HepG2 (cell line): Measurements from ENCODE around the gene CYP2W1. TPM values are rescaled to one million over a fixed set of nuclear protein-coding genes. Genes with fewer than 3 reads are reported as not detected.

Experiments
- ATF6 ChIP-seq: sonication (generic); formaldehyde crosslinking; conservative IDR thresholded peaks from 2 replicates; pipeline ENCODE4 v1.4.0; 2020; ENCODE audit warnings: missing genetic modification reagents
- EED ChIP-seq: sonication (generic); formaldehyde crosslinking; IDR thresholded peaks from 2 replicates; pipeline ENCODE4 v1.5.0; 2020; ENCODE audit warnings: mild to moderate bottlenecking, missing genetic modification reagents
- ERF ChIP-seq: IDR thresholded peaks from 2 replicates; pipeline ENCODE4 v1.6.1; 2018; ENCODE audit warnings: missing biosample characterization, missing genetic modification reagents
- KDM5A ChIP-seq: fragments of 200-600 bp; sonication (generic); IDR thresholded peaks from 2 replicates; pipeline ENCODE4 v1.7.0; 2018; ENCODE audit warnings: antibody characterized with exemption, mild to moderate bottlenecking, low read length, borderline replicate concordance
- KMT2B ChIP-seq: IDR thresholded peaks from 2 replicates; pipeline ENCODE4 v1.6.1; 2016; ENCODE audit warnings: missing genetic modification reagents, missing compliant biosample characterization
- MIER2 ChIP-seq: IDR thresholded peaks from 2 replicates; pipeline ENCODE4 v1.6.1; 2016; ENCODE audit warnings: missing biosample characterization, missing genetic modification reagents
- NBN ChIP-seq: fragments of 450-650 bp; conservative IDR thresholded peaks from 2 replicates; pipeline ENCODE4 v1.6.1; 2017
- PHB2 ChIP-seq: fragments of 450-650 bp; IDR thresholded peaks from 2 replicates; pipeline ENCODE4 v1.6.1; 2018; ENCODE audit not compliant: partially characterized antibody
- PHF5A ChIP-seq: IDR thresholded peaks from one replicate; pipeline ENCODE4 v1.6.1; 2018; ENCODE audit warnings: low read depth, missing genetic modification reagents; ENCODE audit not compliant: unreplicated experiment
- REPIN1 ChIP-seq: sonication (generic); formaldehyde crosslinking; IDR thresholded peaks from 2 replicates; pipeline ENCODE4 v1.8.0; 2022; ENCODE audit warnings: missing genetic modification reagents, low read depth, mild to moderate bottlenecking, borderline replicate concordance
- SMAD1 ChIP-seq: sonication (generic); formaldehyde crosslinking; IDR thresholded peaks from 2 replicates; pipeline ENCODE4 v1.4.0; 2020; ENCODE audit warnings: missing genetic modification reagents, low read depth, mild to moderate bottlenecking, borderline replicate concordance
- SYNCRIP ChIP-seq: fragments of 200-400 bp; formaldehyde crosslinking; IDR thresholded peaks from 2 replicates; pipeline ENCODE4 v1.6.1; 2018; ENCODE audit warnings: mild to moderate bottlenecking, low read depth, low read length; ENCODE audit not compliant: insufficient read depth
- TERF1 ChIP-seq: sonication (generic); formaldehyde crosslinking; IDR thresholded peaks from 2 replicates; pipeline ENCODE4 v1.8.0; 2022; ENCODE audit warnings: mild to moderate bottlenecking, missing genetic modification reagents, moderate library complexity
- THYN1 ChIP-seq: sonication (generic); formaldehyde crosslinking; IDR thresholded peaks from 2 replicates; pipeline ENCODE4 v1.8.1; 2023; ENCODE audit warnings: low read depth, mild to moderate bottlenecking, moderate library complexity, missing genetic modification reagents, borderline replicate concordance
- TOE1 ChIP-seq: sonication (generic); formaldehyde crosslinking; IDR thresholded peaks from 2 replicates; pipeline ENCODE4 v1.4.0; 2020; ENCODE audit warnings: mild to moderate bottlenecking, missing genetic modification reagents
- ZBTB1 ChIP-seq: sonication (generic); formaldehyde crosslinking; IDR thresholded peaks from 2 replicates; pipeline ENCODE4 v1.4.0; 2020; ENCODE audit warnings: missing genetic modification reagents, borderline replicate concordance
- ZNF367 ChIP-seq: sonication (generic); formaldehyde crosslinking; IDR thresholded peaks from 2 replicates; pipeline ENCODE4 v1.4.0; 2020; ENCODE audit warnings: missing genetic modification reagents, borderline replicate concordance
- ZNF615 ChIP-seq: sonication (generic); formaldehyde crosslinking; IDR thresholded peaks from 2 replicates; pipeline ENCODE4 v1.5.0; 2020; ENCODE audit warnings: mild to moderate bottlenecking, missing genetic modification reagents, borderline replicate concordance
- ZNF703 ChIP-seq: sonication (generic); formaldehyde crosslinking; IDR thresholded peaks from 2 replicates; pipeline ENCODE4 v1.5.1; 2020; ENCODE audit warnings: missing genetic modification reagents, mild to moderate bottlenecking, moderate library complexity, borderline replicate concordance
- ZNF724P ChIP-seq: sonication (generic); formaldehyde crosslinking; IDR thresholded peaks from 2 replicates; pipeline ENCODE4 v1.8.0; 2022; ENCODE audit warnings: missing genetic modification reagents, borderline replicate concordance
- polyA plus RNA-seq, 8 experiments: library from polyadenylated mRNA; depleted of rRNA in 3 of 8; stranded (reverse) in 7 of 8; unstranded in 1 of 8; fragments of >200 nt; fragmentation: Illumina TruSeq in 4 of 8; extraction: Trizol in 4 of 8; gene quantifications; 2 replicates each; pipeline versions ENCODE4 v1.2.1 to v1.2.3, GENCODE V29; 2011 to 2016; ENCODE audit warnings: low read depth in 4 of 8, missing spikeins in 1 of 8, mixed read lengths in 1 of 8; ENCODE audit not compliant: insufficient read depth in 1 of 8
- total RNA-seq, 5 experiments: library from RNA; depleted of rRNA; stranded (reverse); fragments of >200 nt; fragmentation: Illumina TruSeq; extraction: Trizol; gene quantifications; 2 replicates each; pipeline ENCODE4 v1.2.3, GENCODE V29; 2016; ENCODE audit warnings: low read depth in 1 of 5
- TF ChIP-seq, protein P1 (sequence below): sonication (generic); formaldehyde crosslinking; conservative IDR thresholded peaks from 2 replicates; pipeline ENCODE4 v1.5.0; 2020; ENCODE audit warnings: missing genetic modification reagents
- TF ChIP-seq, protein P2 (sequence below): sonication (generic); formaldehyde crosslinking; IDR thresholded peaks from 2 replicates; pipeline ENCODE4 v1.5.0; 2020; ENCODE audit warnings: missing genetic modification reagents

CYP2W1 gene
- total and polyA plus RNA-seq, 2 of the 13 experiments (the other 11 are each of a cell fraction or from before 2014, with no cell fraction given): 19.5 to 31.7 TPM

- TF ChIP-seq, protein P1, sequence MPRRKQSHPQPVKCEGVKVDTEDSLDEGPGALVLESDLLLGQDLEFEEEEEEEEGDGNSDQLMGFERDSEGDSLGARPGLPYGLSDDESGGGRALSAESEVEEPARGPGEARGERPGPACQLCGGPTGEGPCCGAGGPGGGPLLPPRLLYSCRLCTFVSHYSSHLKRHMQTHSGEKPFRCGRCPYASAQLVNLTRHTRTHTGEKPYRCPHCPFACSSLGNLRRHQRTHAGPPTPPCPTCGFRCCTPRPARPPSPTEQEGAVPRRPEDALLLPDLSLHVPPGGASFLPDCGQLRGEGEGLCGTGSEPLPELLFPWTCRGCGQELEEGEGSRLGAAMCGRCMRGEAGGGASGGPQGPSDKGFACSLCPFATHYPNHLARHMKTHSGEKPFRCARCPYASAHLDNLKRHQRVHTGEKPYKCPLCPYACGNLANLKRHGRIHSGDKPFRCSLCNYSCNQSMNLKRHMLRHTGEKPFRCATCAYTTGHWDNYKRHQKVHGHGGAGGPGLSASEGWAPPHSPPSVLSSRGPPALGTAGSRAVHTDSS: no peak
- TF ChIP-seq TOE1 (CRISPR knock-in tag) (no peak; the same call in 1 of the 2 replicates), KMT2B (CRISPR knock-in tag) (peak; percentile 84; the same call in 1 of the 2 replicates), PHF5A (peak; percentile 51), SMAD1 (CRISPR knock-in tag) (peak; percentile 65; the same call in 1 of the 2 replicates), REPIN1 (CRISPR knock-in tag) (no peak), EED (peak; percentile 88; the same call in 1 of the 2 replicates), ZNF615 (0 out of 2 replicates have a peak, but pooled peaks have one; percentile 37), KDM5A (peak; percentile 66; the same call in 1 of the 2 replicates), ERF (CRISPR knock-in tag) (peak; percentile 79), ZNF703 (CRISPR knock-in tag) (peak; percentile 48; the same call in 1 of the 2 replicates), MIER2 (no peak), ZNF367 (CRISPR knock-in tag) (no peak), NBN (no peak), SYNCRIP (no peak), ATF6 (CRISPR knock-in tag) (no peak), ZNF724P (CRISPR knock-in tag) (peak; percentile 83), TERF1 (CRISPR knock-in tag) (no peak), PHB2 (no peak), THYN1 (CRISPR knock-in tag) (no peak), ZBTB1 (no peak)
- TF ChIP-seq, protein P2, sequence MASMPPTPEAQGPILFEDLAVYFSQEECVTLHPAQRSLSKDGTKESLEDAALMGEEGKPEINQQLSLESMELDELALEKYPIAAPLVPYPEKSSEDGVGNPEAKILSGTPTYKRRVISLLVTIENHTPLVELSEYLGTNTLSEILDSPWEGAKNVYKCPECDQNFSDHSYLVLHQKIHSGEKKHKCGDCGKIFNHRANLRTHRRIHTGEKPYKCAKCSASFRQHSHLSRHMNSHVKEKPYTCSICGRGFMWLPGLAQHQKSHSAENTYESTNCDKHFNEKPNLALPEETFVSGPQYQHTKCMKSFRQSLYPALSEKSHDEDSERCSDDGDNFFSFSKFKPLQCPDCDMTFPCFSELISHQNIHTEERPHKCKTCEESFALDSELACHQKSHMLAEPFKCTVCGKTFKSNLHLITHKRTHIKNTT (CRISPR knock-in tag): no peak
Measured at GRCh38 chr7:974820-975681, 7.9 kb upstream of the CYP2W1 start, which contains the start of gene COX19 (continued).
